Endodermal cell (in vitro differentiated cells): ENCODE results near the gene KIRREL3. TPM values are rescaled to one million over a fixed set of nuclear protein-coding genes. Genes with fewer than 3 reads are reported as not detected.

Experiments used
- DNase-seq: peaks from one replicate; pipeline ENCODE4 v3.0.0-alpha.2; 2017
- H3K27ac ChIP-seq: 2 replicates; pipeline ENCODE4 v1.5.1; 2013; ENCODE audit warnings: mild to moderate bottlenecking, low read depth, low read length, moderate library complexity
- H3K27me3 ChIP-seq: 2 replicates; pipeline ENCODE4 v1.6.1; 2013; ENCODE audit warnings: mild to moderate bottlenecking, low read length, moderate library complexity; ENCODE audit not compliant: insufficient read depth, control insufficient read depth, poor library complexity, severe bottlenecking
- H3K36me3 ChIP-seq: 2 replicates; pipeline ENCODE4 v1.7.0; 2013; ENCODE audit warnings: mild to moderate bottlenecking, low read length, moderate library complexity; ENCODE audit not compliant: control insufficient read depth, insufficient read depth
- H3K4me1 ChIP-seq: one replicate; pipeline ENCODE4 v1.7.0; 2013; ENCODE audit warnings: low read length; ENCODE audit not compliant: control insufficient read depth, insufficient read depth
- H3K4me3 ChIP-seq: 2 replicates; pipeline ENCODE4 v1.5.1; 2013; ENCODE audit warnings: mild to moderate bottlenecking, low read length, moderate library complexity
- H3K9ac ChIP-seq: 2 replicates; pipeline ENCODE4 v1.6.1; 2013; ENCODE audit warnings: mild to moderate bottlenecking, low read length, moderate library complexity; ENCODE audit not compliant: poor library complexity, severe bottlenecking; ENCODE audit errors: extremely low read depth
- H3K9me3 ChIP-seq: 2 replicates; pipeline ENCODE4 v1.6.1; 2013; ENCODE audit warnings: mild to moderate bottlenecking, low read length, moderate library complexity; ENCODE audit not compliant: control insufficient read depth
- H3K27ac Mint-ChIP-seq: 2 replicates; pipeline ENCODE4 v1.8.0; 2020; ENCODE audit warnings: mixed read lengths
- H3K27me3 Mint-ChIP-seq: 2 replicates; pipeline ENCODE4 v1.8.0; 2021; ENCODE audit warnings: mild to moderate bottlenecking, mixed read lengths; ENCODE audit not compliant: insufficient read depth
- H3K36me3 Mint-ChIP-seq: 2 replicates; pipeline ENCODE4 v1.8.0; 2020; ENCODE audit warnings: low read depth, mixed read lengths
- H3K4me1 Mint-ChIP-seq: 2 replicates; pipeline ENCODE4 v1.8.0; 2020; ENCODE audit warnings: mixed read lengths
- H3K4me3 Mint-ChIP-seq: 2 replicates; pipeline ENCODE4 v1.8.0; 2020; ENCODE audit warnings: mild to moderate bottlenecking, moderate library complexity, mixed read lengths
- H3K9me3 Mint-ChIP-seq: 2 replicates; pipeline ENCODE4 v1.8.0; 2020; ENCODE audit warnings: mild to moderate bottlenecking, mixed read lengths
- WGBS, 2 experiments: methylation state at CpG; one replicate each; pipeline versions ENCODE4 v1.1.5 to v1.1.7; 2013; ENCODE audit warnings: missing lambda C conversion rate in 2 of 2, mixed read lengths in 1 of 2; ENCODE audit not compliant: insufficient coverage in 1 of 2, insufficient read length in 1 of 2; 5-methylcytosine and 5-hydroxymethylcytosine counted together
- total RNA-seq, 2 donors: library from RNA; stranded (reverse); fragmentation: NEBNext Ultra II Directional in 1 of 2; extraction: Animal tissue kit (Norgen Biotek cat#: 25700) in 1 of 2; gene quantifications; 2 replicates in 1 of 2; 3 replicates in 1 of 2; pipeline ENCODE4 v1.2.1, GENCODE V29; 2021
- TF ChIP-seq, protein P1 (sequence below): fragments of 200-600 bp; sonication (generic); conservative IDR thresholded peaks from 2 replicates; pipeline ENCODE4 v1.5.0; 2021; ENCODE audit warnings: antibody characterized with exemption, mild to moderate bottlenecking

Gene KIRREL3
- total RNA-seq, 2 donors from 2014 or later, result 1.1 to 1.4 TPM

DNA sequence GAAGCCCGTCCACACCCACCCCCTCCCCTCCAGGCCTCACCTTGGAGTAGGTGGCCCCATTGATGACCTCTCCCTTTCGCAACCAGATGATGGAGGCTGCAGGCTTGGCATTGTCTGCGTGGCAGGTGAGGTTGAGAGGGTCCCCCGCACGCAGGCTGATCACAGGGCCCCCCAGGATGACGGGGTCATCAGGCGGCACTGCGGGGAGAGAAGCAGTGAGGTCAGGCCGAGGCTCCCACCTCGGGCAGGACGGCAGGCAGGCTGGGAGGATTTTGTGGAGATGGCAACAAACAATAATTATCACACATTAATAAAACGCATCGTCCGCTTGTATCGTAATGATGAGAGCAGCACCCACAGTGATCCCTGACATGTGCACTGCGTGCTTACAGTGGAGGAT lies 527.3 kb downstream of the KIRREL3 start:
- H3K36me3 ChIP-seq, result no peaks in the 10 kb centered on the region
- H3K36me3 Mint-ChIP-seq, result no peaks in the 10 kb centered on the region
- no peak overlapping the region for H3K4me3 Mint-ChIP-seq
- no peak overlapping the region for H3K27ac Mint-ChIP-seq
- TF ChIP-seq, protein P1, sequence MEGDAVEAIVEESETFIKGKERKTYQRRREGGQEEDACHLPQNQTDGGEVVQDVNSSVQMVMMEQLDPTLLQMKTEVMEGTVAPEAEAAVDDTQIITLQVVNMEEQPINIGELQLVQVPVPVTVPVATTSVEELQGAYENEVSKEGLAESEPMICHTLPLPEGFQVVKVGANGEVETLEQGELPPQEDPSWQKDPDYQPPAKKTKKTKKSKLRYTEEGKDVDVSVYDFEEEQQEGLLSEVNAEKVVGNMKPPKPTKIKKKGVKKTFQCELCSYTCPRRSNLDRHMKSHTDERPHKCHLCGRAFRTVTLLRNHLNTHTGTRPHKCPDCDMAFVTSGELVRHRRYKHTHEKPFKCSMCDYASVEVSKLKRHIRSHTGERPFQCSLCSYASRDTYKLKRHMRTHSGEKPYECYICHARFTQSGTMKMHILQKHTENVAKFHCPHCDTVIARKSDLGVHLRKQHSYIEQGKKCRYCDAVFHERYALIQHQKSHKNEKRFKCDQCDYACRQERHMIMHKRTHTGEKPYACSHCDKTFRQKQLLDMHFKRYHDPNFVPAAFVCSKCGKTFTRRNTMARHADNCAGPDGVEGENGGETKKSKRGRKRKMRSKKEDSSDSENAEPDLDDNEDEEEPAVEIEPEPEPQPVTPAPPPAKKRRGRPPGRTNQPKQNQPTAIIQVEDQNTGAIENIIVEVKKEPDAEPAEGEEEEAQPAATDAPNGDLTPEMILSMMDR, result no peak
- H3K4me1 Mint-ChIP-seq, result no peaks in the 10 kb centered on the region
- H3K27ac ChIP-seq, result no peak overlapping the region
- H3K27me3 Mint-ChIP-seq, result no peaks in the 10 kb centered on the region
- H3K9me3 ChIP-seq, result no peaks in the 10 kb centered on the region
- DNase-seq, result no peak
- H3K9ac ChIP-seq, result no peak overlapping the region
- no peaks in the 10 kb centered on the region for H3K9me3 Mint-ChIP-seq
- no peak overlapping the region for H3K4me3 ChIP-seq
- H3K4me1 ChIP-seq, result no peaks in the 10 kb centered on the region
- WGBS, 2 experiments, result 93 to 98% methylated on average over 5 to 15 of the region's 16 CpGs
- no peaks in the 10 kb centered on the region for H3K27me3 ChIP-seq

DNA sequence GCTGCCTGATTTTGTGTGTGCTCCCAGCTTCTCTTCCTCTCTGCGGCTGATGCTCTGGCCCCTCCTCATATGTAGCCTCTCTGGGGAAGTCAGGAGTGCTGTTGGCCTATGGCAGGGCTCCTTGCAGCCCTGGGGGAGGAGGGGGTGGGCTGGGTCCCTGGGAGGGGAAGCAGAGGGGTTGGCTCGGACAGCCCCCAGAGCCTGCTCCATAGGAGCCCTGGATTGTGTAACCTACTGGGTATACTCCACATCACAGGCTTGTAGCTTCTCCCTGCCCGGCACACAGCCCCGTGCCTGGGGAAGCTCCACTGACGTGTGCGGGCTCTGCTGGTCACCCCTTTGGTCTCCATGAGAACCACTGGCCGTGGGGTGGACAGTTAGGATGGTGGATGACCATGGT lies 531.3 kb downstream of the KIRREL3 start:
- Mint-ChIP-seq H3K9me3 (no peaks in the 10 kb centered on the region), H3K4me1 (peaks cover 5% of the 10 kb centered on the region), H3K36me3 (no peaks in the 10 kb centered on the region), H3K27me3 (peaks cover 6% of the 10 kb centered on the region), H3K4me3 (no peak overlapping the region), H3K27ac (no peak overlapping the region)
- no peaks in the 10 kb centered on the region for H3K36me3 ChIP-seq
- no peaks in the 10 kb centered on the region for H3K4me1 ChIP-seq
- no peak for DNase-seq
- TF ChIP-seq, protein P1, result no peak
- H3K27me3 ChIP-seq, result no peaks in the 10 kb centered on the region
- H3K9me3 ChIP-seq, result peaks cover 5% of the 10 kb centered on the region
- H3K9ac ChIP-seq, result no peak overlapping the region
- no peak overlapping the region for H3K27ac ChIP-seq
- no peak overlapping the region for H3K4me3 ChIP-seq
- WGBS, 2 experiments, result 89% methylated on average over 7 of the region's 7 CpGs; no CpG with 5 or more reads in 1 of the 2 experiments

DNA sequence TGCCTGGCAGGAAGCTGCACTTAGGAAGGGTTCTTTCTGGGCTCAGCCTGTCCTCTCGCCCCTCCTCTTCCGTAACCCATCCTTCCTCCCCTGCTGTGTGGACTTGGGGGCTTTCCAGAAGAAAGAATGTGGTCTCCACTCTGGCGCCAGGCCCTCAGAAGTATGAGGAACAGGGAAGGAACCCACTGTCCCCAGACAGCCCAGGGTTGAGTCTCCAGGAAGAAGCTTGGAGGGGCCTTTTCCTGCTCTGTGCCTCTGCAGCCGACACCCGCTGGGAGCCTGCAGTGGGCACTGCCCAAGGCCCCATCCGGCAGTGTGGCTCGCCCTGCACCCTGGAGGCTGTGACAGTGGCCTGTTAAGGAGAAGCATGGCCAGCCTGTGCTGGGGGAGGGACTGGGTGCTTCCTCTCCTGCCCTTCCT lies 532.5 kb downstream of the KIRREL3 start:
- Histone ChIP-seq H3K9ac (no peak overlapping the region), H3K36me3 (no peaks in the 10 kb centered on the region), H3K4me1 (no peaks in the 10 kb centered on the region), H3K27ac (no peak overlapping the region), H3K27me3 (no peaks in the 10 kb centered on the region), H3K9me3 (peaks cover 5% of the 10 kb centered on the region), H3K4me3 (no peak overlapping the region)
- no peaks in the 10 kb centered on the region for H3K36me3 Mint-ChIP-seq
- H3K27ac Mint-ChIP-seq, result no peak overlapping the region
- TF ChIP-seq, protein P1, result no peak
- H3K9me3 Mint-ChIP-seq, result no peaks in the 10 kb centered on the region
- H3K4me1 Mint-ChIP-seq, result peaks cover 5% of the 10 kb centered on the region
- no peak overlapping the region for H3K4me3 Mint-ChIP-seq
- WGBS, 2 experiments, result 88 to 95% methylated on average over 7 of the region's 7 CpGs
- no peak for DNase-seq
- H3K27me3 Mint-ChIP-seq, result peaks cover 6% of the 10 kb centered on the region
